Endothelial cell of umbilical vein (primary cell): ENCODE data around the gene KLRF1. TPM values are rescaled to one million over a fixed set of nuclear protein-coding genes. Genes with fewer than 3 reads are reported as not detected.

Experiments
- BruUV-seq: library from RNA; stranded (reverse); fragments of 400-500 nt; replicated peaks from 2 replicates; lab custom pipeline; 2021; lab: Mats Ljungman, UMichigan
- CTCF ChIA-PET: fragments of 300-600, 350-600 bp; sonication (Branson Sonifier 250); formaldehyde crosslinking; loops from one replicate; lab custom pipeline; 2021; ENCODE audit warnings: antibody characterized with exemption, inconsistent platforms; lab: Charles Lee
- POLR2A ChIA-PET: fragments of 300-600, 350-600 bp; sonication (Branson Sonifier 250); formaldehyde crosslinking; loops from one replicate; lab custom pipeline; 2021; ENCODE audit warnings: antibody characterized with exemption, inconsistent platforms; lab: Charles Lee
- DNase-seq: peaks from one replicate; pipeline ENCODE4 v3.0.0-alpha.2; 2011; ENCODE audit warnings: low read depth, low spot score
- FAIRE-seq: peaks from 2 replicates; lab custom pipeline; 2011; peaks lifted over from hg19 to GRCh38; lab: Jason Lieb, UNC
- H2AFZ ChIP-seq: 2 replicates; pipeline ENCODE4 v1.6.0; 2012; ENCODE audit warnings: low read depth, low read length, control low read depth, inconsistent platforms
- H3K27ac ChIP-seq: 2 replicates; pipeline ENCODE4 v1.5.1; 2011; ENCODE audit warnings: low read depth, mild to moderate bottlenecking, control low read depth, low read length, moderate library complexity; ENCODE audit not compliant: insufficient read depth
- H3K27me3 ChIP-seq, 2 experiments: 2 replicates each; pipeline versions ENCODE4 v1.6.0 to v1.6.1; 2011; ENCODE audit warnings: low read length in 2 of 2, mixed read lengths in 1 of 2; ENCODE audit not compliant: control insufficient read depth in 2 of 2, insufficient read depth in 2 of 2
- H3K36me3 ChIP-seq, 2 experiments: 2 replicates in 1 of 2; 3 replicates in 1 of 2; pipeline ENCODE4 v1.5.1; 2011; ENCODE audit warnings: low read length in 2 of 2, mild to moderate bottlenecking in 1 of 2, moderate library complexity in 1 of 2; ENCODE audit not compliant: control insufficient read depth in 2 of 2, insufficient read depth in 2 of 2; ENCODE audit errors: extremely low read depth in 1 of 2
- H3K4me1 ChIP-seq: 3 replicates; pipeline ENCODE4 v1.5.1; 2011; ENCODE audit warnings: mild to moderate bottlenecking, low read length; ENCODE audit not compliant: control insufficient read depth, insufficient read depth; ENCODE audit errors: extremely low read depth
- H3K4me2 ChIP-seq: 2 replicates; pipeline ENCODE4 v1.6.1; 2011; ENCODE audit warnings: low read length, control low read depth, mixed read lengths; ENCODE audit not compliant: insufficient read depth
- H3K4me3 ChIP-seq, 3 experiments: fragments of 200-600 bp in 1 of 3; sonication (generic), shearing (Covaris generic) in 1 of 3; replicated peaks in 1 of 3; 2 replicates each; pipeline ENCODE4 v1.5.1; 2011 to 2016; ENCODE audit warnings: control low read depth in 3 of 3, low read length in 3 of 3, mild to moderate bottlenecking in 2 of 3, inconsistent platforms in 1 of 3, low read depth in 1 of 3, moderate library complexity in 1 of 3; ENCODE audit not compliant: insufficient read depth in 1 of 3
- H3K79me2 ChIP-seq: 2 replicates; pipeline ENCODE4 v1.6.0; 2012; ENCODE audit warnings: low read length, inconsistent platforms; ENCODE audit not compliant: control insufficient read depth, insufficient read depth
- H3K9ac ChIP-seq: replicated peaks from 2 replicates; pipeline ENCODE3; 2011; ENCODE audit warnings: low read length, control low read depth; ENCODE audit not compliant: insufficient read depth; ENCODE audit errors: extremely low read depth
- H3K9me1 ChIP-seq: replicated peaks from 3 replicates; pipeline ENCODE4 v1.6.0; 2011; ENCODE audit warnings: mild to moderate bottlenecking, low read length; ENCODE audit not compliant: control insufficient read depth, insufficient read depth; ENCODE audit errors: extremely low read depth
- H3K9me3 ChIP-seq: replicated peaks from 2 replicates; pipeline ENCODE4 v1.5.1; 2012; ENCODE audit warnings: low read length, inconsistent platforms; ENCODE audit not compliant: control insufficient read depth, insufficient read depth
- H4K20me1 ChIP-seq: replicated peaks from 2 replicates; pipeline ENCODE3; 2011; ENCODE audit warnings: mild to moderate bottlenecking, low read length; ENCODE audit not compliant: control insufficient read depth, insufficient read depth; ENCODE audit errors: extremely low read depth
- CTCF ChIP-seq, 2 donors: IDR thresholded peaks; 1 replicate in 1 of 2; 2 replicates in 1 of 2; pipeline ENCODE4 v1.5.1; 2011; ENCODE audit warnings: low read length in 2 of 2, mild to moderate bottlenecking in 2 of 2, moderate library complexity in 2 of 2, control low read depth in 1 of 2, inconsistent platforms in 1 of 2, low read depth in 1 of 2; ENCODE audit not compliant: insufficient read depth in 1 of 2; ENCODE audit errors: extremely low read depth in 1 of 2
- EZH2 ChIP-seq: IDR thresholded peaks from 2 replicates; pipeline ENCODE4 v1.6.1; 2012; ENCODE audit warnings: borderline replicate concordance, low read depth, mild to moderate bottlenecking, moderate library complexity, low read length, inconsistent platforms; ENCODE audit not compliant: severe bottlenecking
- FOS ChIP-seq: IDR thresholded peaks from 2 replicates; pipeline ENCODE4 v1.6.1; 2011; ENCODE audit warnings: mild to moderate bottlenecking, low read length, moderate library complexity, borderline replicate concordance; ENCODE audit not compliant: insufficient read depth
- GATA2 ChIP-seq: IDR thresholded peaks from 2 replicates; pipeline ENCODE4 v1.7.0; 2011; ENCODE audit warnings: low read depth, mild to moderate bottlenecking, moderate library complexity, mixed read lengths, low read length; ENCODE audit not compliant: insufficient read length, insufficient read depth
- JUN ChIP-seq: IDR thresholded peaks from 2 replicates; pipeline ENCODE4 v1.6.1; 2011; ENCODE audit warnings: borderline replicate concordance, low read depth; ENCODE audit not compliant: insufficient read length, insufficient read depth
- MAX ChIP-seq: IDR thresholded peaks from 2 replicates; pipeline ENCODE4 v1.6.1; 2011; ENCODE audit not compliant: insufficient read depth, insufficient read length
- MYC ChIP-seq: IDR thresholded peaks from one replicate; pipeline ENCODE4 v1.6.1; 2011; ENCODE audit warnings: mild to moderate bottlenecking, low read depth, low read length
- POLR2A ChIP-seq: IDR thresholded peaks from 2 replicates; pipeline ENCODE4 v1.6.1; 2012; ENCODE audit warnings: low read depth, mild to moderate bottlenecking, control low read depth, low read length
- POLR2AphosphoS5 ChIP-seq: IDR thresholded peaks from 2 replicates; pipeline ENCODE4 v1.6.1; 2012; ENCODE audit warnings: low read depth, mild to moderate bottlenecking, control low read depth, low read length, moderate library complexity; ENCODE audit not compliant: insufficient read depth
- dilution Hi-C: fragments of 300-500 bp; cut with MboI; formaldehyde crosslinking; loops from one replicate; pipeline ENCODE4 v1.15.0; 2019; ENCODE audit warnings: low sequenced_read_pairs; ENCODE audit not compliant: extremely low pct_ligation_motif_present
- intact Hi-C: fragments of 100-400 bp; cut with micrococcal nuclease; formaldehyde crosslinking; loops from one replicate; pipeline ENCODE4 v1.10.0; 2022
- polyA plus RNA-seq, 4 experiments: library from polyadenylated mRNA; depleted of rRNA in 3 of 4; stranded (reverse) in 3 of 4; unstranded in 1 of 4; fragments of >200 nt; gene quantifications; 2 replicates each; pipeline versions ENCODE4 v1.2.1 to v1.2.3, GENCODE V29; 2011 to 2012; ENCODE audit warnings: missing spikeins in 1 of 4
- total RNA-seq: library from RNA; stranded (reverse); gene quantifications from 2 replicates; pipeline ENCODE4 v1.2.3, GENCODE V29; 2021

Gene KLRF1
- total and polyA plus RNA-seq, 2 donors (not counting 3 experiments of a cell fraction or from before 2014, with no cell fraction given), result not detected

- no peaks in the 10 kb centered on the region for H4K20me1 ChIP-seq
- H3K9me1 ChIP-seq, result no peaks in the 10 kb centered on the region
- H3K4me2 ChIP-seq, result peak overlapping the region; percentile 82
- dilution Hi-C loops (no loop called here), intact Hi-C loops (loop anchor here (1.0 kb wide), 1 partner anchor 18 kb away; no protein-coding TSS in a partner anchor)
- H3K27ac ChIP-seq, result peak overlapping the region; percentile 79
- no peaks in the 10 kb centered on the region for H3K36me3 ChIP-seq
- no peak overlapping the region for H3K9ac ChIP-seq
- DNase-seq (peak; percentile 65), FAIRE-seq (peak; percentile 76)
- no peaks in the 10 kb centered on the region for H3K9me3 ChIP-seq
- BruUV-seq, result TSS peak; percentile 54
- ChIA-PET POLR2A (no interaction called here), CTCF (interaction anchor here (0.7 to 1.6 kb wide), 3 partner anchors 18 to 50 kb away, joined by 3 to 17 read pairs (median 3); no protein-coding TSS in a partner anchor)
- no peaks in the 10 kb centered on the region for H3K79me2 ChIP-seq
- H3K27me3 ChIP-seq, result no peaks in the 10 kb centered on the region
- H2AFZ ChIP-seq, result peak overlapping the region; percentile 67
- no peak overlapping the region for H3K4me3 ChIP-seq
- peaks cover 45% of the 10 kb centered on the region for H3K4me1 ChIP-seq
- TF ChIP-seq MAX, result no peak
- TF ChIP-seq GATA2, result peak; percentile 79
- TF ChIP-seq CTCF (IDR thresholded peaks at IDR 0.05; ENCODE audit: extremely low read depth in 1 of 2, insufficient read depth in 1 of 2, low read depth in 1 of 2, low read length in 2 of 2), result no peak
- no peak for TF ChIP-seq POLR2A
- peak; percentile 72 for TF ChIP-seq JUN
- TF ChIP-seq POLR2AphosphoS5, result peak; percentile 43
- TF ChIP-seq MYC, result no peak
- no peak for TF ChIP-seq EZH2
- TF ChIP-seq FOS, result peak; percentile 70
Observed at GRCh38 chr12:9792961-9793617, 34.2 kb upstream of the KLRF1 start.
